ENCODE results near the gene DGCR2.
"Not testable (repeated sequence)": the region's sequence is repeated elsewhere in the genome, so short reads cannot be mapped to it uniquely, and the experiment has no call there.

Gene DGCR2

GRCh38 chr22:19056951-19057401 is 65.2 kb downstream of the DGCR2 start:
- no peak for DNase-seq

DNA sequence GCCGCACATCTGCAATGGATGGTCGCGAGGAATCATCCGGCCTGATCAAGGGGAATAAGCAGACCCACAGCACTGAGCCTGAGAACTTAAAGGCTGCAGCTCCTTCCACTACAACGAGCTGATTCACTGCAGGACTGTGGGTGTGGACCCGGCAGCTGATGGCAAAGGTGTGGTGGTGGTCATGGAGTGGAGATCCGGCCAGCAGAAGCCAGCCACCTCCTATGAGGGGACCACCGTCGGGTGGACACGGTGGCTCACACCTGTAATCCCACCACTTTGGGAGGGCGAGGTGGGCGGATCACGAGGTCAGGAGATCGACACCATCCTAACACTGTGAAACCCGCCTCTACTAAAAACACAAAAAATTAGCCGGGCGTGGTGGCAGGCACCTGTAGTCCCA is 66.4 kb downstream of the DGCR2 start:
- DNase-seq, result no peak

GRCh38 chr22:19052941-19053541 is 69.2 kb downstream of the DGCR2 start:
- no peak for DNase-seq

DNA sequence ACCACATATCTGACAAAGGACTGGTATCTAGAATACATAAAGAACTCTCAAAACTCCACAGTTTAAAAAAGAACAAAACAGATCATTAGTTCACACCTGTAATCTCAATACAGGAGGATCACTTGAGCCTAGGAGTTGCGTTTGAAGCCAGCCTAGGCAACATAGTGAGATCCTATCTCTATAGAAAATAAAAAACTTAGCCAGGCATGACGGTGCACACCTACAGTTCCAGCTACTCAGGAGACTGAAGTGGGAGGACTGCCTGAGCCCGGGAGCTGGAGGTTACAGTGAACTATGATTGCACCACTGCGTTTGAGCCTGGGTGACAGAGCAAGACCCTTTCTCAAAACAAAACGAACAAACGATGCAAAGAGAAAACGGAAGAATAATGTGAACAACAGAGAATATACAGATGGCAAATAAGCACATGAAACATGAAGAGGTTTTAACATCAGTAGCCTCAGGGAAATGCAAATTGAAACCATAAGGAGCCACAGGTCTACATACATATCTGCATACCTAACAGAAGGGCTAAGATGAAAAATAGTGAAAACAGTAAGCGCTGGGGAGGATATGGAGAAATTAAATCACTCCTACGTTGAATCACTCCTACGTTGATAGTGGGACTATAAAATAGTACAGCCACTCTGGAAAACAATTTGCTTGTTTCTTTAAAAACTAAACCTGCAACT is 70.7 kb downstream of the DGCR2 start:
- no peak for DNase-seq

- DNase-seq, result not testable (repeated sequence)
Measured at GRCh38 chr22:19050847-19051246, 71.4 kb downstream of the DGCR2 start.

DNA sequence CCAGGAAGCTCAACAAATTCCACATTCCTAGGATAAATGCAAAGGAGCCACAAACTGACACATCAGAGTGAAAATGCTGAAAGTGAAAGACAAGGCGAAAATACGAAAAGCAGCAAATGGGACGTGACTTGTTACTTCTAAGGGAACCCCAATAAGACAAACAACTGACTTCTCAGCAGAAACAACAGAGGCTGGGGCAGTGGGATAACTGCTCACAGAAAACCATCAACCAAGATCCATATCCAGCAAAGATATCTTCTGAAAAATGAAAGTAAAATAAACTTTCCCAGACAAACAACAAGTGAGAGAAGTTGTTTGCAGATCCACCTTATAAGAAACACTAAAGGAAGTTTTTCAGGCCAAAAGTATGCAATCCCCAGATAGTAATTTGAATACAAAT is 72.1 kb downstream of the DGCR2 start:
- no peak for DNase-seq

- DNase-seq, result no peak
Measured at GRCh38 chr22:19048531-19048930, 73.7 kb downstream of the DGCR2 start.

GRCh38 chr22:19047993-19048392 is 74.2 kb downstream of the DGCR2 start:
- no peak for DNase-seq

DNA sequence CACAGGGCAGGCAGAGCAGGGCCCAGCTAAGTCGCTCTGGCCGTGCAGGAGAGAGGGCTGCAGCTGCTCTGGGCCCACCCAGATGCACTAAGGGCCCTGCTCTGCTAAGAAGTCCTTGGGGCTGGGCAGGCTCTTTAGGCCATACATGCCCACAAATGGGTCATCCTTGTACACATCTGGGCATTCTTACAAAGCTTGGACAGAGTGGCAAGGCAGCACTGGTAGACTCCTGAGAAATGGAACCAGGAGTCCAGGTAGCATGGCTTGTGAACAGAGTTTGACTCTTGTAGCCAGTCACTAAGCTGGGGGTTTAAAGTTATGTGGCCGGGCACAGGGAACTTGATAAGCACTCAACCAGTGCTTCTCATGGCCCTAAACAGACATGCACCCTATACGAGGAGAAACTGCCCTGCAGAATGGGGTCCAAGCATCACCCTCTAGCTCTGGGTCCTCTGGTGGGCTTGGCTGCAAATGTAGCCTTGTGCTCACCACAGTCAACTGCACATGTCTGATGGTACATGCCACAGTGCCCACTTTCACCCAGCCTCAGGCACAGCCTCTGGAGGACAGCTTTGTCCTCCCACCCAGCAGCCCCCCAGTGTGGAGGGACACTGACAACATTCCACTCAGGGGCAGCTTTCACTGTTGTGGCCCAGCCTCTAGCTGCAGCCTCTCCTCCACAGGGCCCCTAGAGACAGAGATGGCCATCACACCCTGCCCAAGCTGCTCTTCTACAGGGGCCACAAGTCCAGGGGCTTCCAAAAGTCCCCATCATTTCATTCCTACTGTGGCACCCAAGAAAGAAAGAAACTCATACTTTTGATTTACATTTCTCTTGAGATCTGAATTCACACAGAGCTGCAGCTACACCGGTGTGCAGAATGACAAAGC is 75.2 kb downstream of the DGCR2 start:
- no peak for DNase-seq

DNA sequence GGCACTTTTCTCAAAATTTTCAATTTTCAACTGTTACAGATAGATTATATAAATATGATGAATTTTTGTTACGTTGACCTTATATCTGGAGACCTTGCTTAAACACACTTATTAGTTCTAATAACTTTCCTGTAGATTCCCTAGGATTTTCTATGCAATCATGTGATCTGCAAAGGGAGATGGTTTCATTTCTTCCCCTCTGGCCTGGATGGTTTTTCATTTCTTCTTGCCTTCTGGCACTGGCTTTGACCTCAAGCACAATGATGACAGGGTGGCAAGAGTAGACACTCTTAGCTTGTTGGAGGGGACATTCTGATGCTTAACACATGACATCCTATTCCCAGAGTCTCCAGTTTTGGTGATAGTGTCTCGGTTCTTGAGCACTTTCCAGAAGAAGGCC is 75.9 kb downstream of the DGCR2 start:
- no peak for DNase-seq

DNA sequence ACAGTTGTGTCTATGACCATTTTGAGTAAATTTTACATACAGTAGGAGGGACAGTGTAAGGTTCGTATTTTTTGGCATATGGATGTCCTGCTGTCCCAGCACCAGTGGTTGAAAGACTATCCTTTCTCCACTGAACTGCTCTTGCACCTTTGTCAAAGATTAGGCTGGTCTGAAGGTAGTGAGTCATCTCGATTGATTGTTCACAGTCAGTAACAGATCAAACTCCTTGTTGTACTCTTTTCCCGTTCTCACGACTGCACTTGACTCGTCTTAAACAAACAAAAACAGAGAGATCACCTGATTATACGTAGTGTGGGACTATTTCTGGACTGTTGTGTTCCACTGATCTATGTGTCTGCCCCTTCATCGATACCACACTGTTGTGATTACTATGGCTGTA is 77.1 kb downstream of the DGCR2 start:
- no peak for DNase-seq

DNA sequence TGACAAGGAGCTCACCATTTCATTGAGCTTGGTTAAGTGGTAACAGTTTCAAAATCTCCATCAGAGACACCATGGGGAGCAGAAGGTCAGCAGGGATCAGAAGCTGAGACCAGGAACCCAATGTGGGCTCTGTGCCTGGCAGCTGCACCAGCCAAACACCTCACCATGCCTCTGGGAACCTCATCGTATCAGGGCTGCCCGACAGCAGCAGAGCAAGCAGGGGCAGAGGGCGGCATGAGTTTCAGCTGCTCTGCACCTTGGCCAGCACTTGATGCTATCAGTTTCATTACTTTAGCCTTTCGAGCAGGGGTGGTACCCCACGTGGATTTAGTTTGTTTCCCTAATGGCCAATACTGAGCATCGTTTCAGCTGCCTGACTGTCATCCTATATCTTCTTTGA is 77.8 kb downstream of the DGCR2 start:
- no peak for DNase-seq

- DNase-seq, result no peak
Measured at GRCh38 chr22:19043121-19044085, 78.8 kb downstream of the DGCR2 start.

DNA sequence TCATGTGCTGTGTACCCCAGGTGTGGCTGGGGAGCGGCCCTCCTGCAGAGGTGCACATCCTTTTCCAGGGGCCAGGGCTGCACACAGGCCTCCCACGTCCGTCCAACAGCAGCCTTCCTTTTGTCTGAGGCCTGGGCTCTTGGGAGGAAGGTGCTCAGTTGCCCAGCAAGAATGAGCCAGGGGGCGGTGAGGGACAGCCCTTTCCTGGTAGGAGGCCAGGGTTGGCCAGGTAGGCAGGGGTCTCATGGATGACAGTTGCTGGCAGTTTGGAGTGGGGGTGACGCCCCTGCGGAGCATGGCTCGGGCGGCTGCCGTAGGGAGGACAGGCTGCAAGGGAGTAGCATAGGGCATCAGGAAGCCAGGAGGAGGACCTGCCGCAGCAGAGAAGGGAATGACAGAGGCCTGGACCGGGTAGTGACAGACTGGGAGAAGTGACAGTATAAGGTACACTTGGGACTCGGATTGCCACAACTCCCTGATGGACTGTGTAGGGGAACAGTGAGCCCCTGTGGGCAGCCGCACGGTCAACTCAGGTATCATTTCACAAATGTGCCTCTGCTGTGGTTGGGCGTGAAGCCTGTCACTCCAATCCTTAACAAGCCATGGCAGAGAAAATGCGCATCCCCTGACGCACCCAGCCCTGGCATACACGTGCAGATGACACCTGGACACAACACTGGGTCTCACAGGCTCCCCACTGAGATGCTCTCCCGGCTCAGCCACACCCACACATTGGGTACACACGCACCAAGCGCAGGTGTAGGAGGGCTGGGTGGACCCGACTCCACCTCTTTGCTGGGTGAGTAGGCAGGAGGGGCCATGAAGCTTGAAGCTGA is 79.7 kb downstream of the DGCR2 start:
- no peak for DNase-seq

GRCh38 chr22:19041704-19042074 is 80.5 kb downstream of the DGCR2 start:
- DNase-seq, result no peak

DNA sequence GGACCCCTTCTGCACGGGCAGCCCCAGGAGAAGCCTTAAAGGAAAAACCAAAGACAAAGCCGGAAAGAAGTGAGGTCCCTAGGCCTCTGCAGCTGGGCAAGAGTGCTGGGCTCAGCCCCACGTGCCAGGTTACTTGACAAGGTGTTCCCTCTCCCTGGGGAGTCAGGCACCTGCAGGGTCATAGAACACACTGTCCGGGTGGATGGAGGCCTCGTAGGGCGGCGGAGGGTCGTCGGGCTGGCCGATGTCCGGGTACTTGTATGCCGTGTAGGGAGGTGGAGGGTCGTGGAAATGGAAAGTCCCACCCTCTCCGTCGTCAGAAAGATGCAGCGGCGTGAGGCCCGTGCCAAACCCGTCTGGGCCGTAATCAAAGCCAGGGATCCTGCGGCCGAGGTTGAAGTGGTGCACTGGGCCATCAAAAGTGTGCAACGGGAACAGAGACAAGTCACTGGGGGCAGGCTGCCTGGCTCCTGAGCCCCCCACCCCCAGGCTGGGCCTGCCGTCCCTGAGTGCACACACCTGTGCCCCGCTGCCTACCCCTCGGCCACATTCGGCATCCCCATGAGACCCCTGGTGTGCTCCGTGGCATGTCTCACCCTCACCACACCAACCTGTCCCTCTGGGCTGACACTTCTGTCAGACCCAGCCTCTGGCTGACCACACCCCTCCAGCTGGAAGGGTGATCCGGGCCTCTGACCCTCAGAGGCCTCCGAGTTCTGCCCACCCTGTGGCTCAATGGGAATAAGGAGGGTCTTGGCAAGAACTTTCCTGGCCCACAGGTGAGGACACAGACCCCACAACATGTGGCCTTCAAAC is 81.1 kb downstream of the DGCR2 start:
- no peak for DNase-seq

- DNase-seq, result no peak
Measured at GRCh38 chr22:19040391-19040861, 81.8 kb downstream of the DGCR2 start.

- DNase-seq, result no peak
Measured at GRCh38 chr22:19039796-19040280, 82.4 kb downstream of the DGCR2 start.

DNA sequence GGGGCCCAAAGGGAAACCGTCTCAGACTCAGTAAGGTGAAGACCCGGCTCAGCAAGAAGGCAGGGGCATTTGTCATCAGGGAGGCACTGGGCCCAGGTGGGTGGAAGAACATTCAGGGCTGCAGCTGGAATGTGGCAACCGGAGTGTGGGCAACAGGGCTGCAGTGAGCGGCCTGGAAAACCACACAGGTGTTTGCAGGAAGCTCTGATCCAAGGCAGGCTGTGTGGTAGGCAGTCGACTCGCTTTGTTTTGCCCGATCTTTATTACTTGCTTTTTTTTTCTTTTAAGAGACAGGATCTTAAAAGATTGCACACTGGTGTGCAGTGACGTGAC is 82.8 kb downstream of the DGCR2 start:
- no peak for DNase-seq

DNA sequence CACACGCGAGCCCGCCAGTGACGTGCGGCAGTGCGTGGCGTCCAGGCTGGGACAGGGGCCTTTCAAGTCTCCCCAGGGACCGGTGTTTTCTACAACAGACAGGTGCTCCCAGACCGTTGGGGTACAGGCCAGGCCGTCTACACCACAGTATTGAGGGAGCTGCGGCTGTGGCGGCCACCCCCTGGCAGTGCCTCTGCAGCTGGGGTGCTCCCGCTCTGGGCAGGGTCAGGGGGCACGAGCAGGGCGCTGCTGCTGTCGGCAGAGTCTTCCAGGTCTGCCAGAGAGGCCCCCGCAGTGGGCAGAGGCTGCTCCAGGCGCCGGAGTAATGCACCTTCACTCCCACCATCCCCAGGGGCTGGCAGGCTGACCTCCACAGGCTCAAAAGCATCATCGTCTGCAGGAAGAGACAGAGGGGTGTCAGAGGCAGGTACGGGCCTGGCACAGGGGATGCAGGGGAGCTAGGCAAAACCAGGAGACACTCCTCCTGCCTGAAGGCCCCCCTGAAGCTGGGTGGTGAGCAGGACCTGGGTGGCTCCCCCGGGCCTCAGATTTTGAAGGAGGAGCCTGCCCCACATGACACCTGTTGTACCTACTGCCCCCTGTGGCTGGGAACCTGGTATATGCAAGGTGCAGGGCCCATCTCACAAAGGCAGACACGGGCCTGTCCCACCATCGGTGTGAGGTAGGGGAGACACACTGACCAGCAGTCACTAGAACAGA is 83.3 kb downstream of the DGCR2 start:
- DNase-seq, result no peak

Measured in MV-4-11 (cell line).